Activated CD4-positive, alpha-beta T cell treated with anti-CD3 and anti-CD28 coated beads, Interleukin-2, amount 10 ng/mL, durations not matched to agents 7 days and 5 days (primary cell): Measurements from ENCODE around the gene ATG16L1. TPM values are rescaled to one million over a fixed set of nuclear protein-coding genes. Genes with fewer than 3 reads are reported as not detected.

Experiments
- total RNA-seq, 2 experiments: library from RNA; stranded (reverse); gene quantifications; one replicate each; pipeline ENCODE4 v1.2.3, GENCODE V29; 2021

ATG16L1 gene
- total RNA-seq, 2 experiments from 2014 or later, result 52.6 to 55.4 TPM

Other genes with a start within 250 kb of the ATG16L1 start
- not detected for gene NGEF, start 238.4 kb upstream of the ATG16L1 start, total RNA-seq
- not detected for gene NEU2, start 219.0 kb upstream of the ATG16L1 start, total RNA-seq
- 100 to 1,000 TPM; 121 to 138 TPM for gene INPP5D, start 191.3 kb upstream of the ATG16L1 start, total RNA-seq
- not detected for gene SAG, start 56.1 kb downstream of the ATG16L1 start, total RNA-seq
- gene DGKD, start 102.8 kb downstream of the ATG16L1 start, total RNA-seq, result 10 to 100 TPM; 84.1 to 97.5 TPM